ENCODE results near the gene TUBB8.
"Not testable (repeated sequence)": the region's sequence is repeated elsewhere in the genome, so short reads cannot be mapped to it uniquely, and the experiment has no call there.

DNA sequence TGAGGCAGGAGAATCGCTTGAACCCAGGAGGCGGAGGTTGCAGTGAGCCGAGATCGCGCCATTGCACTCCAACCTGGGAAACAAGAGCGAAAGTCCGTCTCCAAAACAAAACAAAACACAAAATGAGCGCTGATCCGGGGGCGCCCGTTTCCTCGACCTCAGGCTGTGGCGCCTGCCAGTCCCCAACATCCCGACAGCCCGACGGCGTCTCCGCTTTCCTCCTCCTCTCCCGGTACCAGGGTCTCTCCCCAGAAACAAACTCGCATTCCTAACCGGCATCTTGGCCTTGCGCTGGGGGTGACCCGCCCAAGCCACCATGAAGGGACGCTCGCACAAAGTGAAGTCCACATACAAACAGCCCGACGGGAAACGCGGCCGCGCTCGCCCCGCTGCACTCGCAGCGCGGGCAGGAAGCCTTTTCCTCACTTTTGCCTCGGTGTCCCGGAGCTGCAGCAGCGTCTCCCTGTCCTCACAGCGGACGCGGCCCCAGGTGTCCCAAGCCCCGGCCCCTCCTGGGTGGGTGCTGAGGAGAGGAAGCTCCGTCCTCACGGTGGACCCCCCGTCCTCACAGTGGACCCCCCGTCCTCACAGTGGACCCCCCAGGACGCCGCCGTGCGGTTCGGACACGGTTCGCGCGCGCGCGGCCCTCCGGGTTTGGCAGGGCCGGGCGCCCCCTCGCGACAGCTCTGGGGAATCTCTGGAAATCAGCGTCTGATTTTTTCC lies 24.6 kb upstream of the TUBB8 start:
- TF ChIP-seq RNF2 (IDR thresholded peaks at IDR 0.05; ENCODE audit: borderline replicate concordance, low read depth); CEBPB (IDR thresholded peaks at IDR 0.05); POLR2AphosphoS2 (conservative IDR thresholded peaks at IDR 0.05; ENCODE audit: low read length); FOSL2 (IDR thresholded peaks at IDR 0.05); FOSL2 (CRISPR knock-in tag; IDR thresholded peaks at IDR 0.05); CHD4 (IDR thresholded peaks at IDR 0.05; ENCODE audit: borderline replicate concordance); POLR2A (IDR thresholded peaks at IDR 0.05; ENCODE audit: low read length); TFCP2L1 (CRISPR knock-in tag; IDR thresholded peaks at IDR 0.05); TP53 (CRISPR knock-in tag; IDR thresholded peaks at IDR 0.05); USF2 (IDR thresholded peaks at IDR 0.05): not testable (repeated sequence)
- peak; percentile 69 to 84 for TF ChIP-seq RAD21 (conservative IDR thresholded peaks at IDR 0.05 in 1 of 2, IDR thresholded peaks at IDR 0.05 in 1 of 2)
- TF ChIP-seq, protein P1, sequence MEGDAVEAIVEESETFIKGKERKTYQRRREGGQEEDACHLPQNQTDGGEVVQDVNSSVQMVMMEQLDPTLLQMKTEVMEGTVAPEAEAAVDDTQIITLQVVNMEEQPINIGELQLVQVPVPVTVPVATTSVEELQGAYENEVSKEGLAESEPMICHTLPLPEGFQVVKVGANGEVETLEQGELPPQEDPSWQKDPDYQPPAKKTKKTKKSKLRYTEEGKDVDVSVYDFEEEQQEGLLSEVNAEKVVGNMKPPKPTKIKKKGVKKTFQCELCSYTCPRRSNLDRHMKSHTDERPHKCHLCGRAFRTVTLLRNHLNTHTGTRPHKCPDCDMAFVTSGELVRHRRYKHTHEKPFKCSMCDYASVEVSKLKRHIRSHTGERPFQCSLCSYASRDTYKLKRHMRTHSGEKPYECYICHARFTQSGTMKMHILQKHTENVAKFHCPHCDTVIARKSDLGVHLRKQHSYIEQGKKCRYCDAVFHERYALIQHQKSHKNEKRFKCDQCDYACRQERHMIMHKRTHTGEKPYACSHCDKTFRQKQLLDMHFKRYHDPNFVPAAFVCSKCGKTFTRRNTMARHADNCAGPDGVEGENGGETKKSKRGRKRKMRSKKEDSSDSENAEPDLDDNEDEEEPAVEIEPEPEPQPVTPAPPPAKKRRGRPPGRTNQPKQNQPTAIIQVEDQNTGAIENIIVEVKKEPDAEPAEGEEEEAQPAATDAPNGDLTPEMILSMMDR (IDR thresholded peaks at IDR 0.05), result peak; percentile 79
- TF ChIP-seq, protein P2, sequence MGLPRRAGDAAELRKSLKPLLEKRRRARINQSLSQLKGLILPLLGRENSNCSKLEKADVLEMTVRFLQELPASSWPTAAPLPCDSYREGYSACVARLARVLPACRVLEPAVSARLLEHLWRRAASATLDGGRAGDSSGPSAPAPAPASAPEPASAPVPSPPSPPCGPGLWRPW (IDR thresholded peaks at IDR 0.05), result not testable (repeated sequence)
- TF ChIP-seq, protein P3, sequence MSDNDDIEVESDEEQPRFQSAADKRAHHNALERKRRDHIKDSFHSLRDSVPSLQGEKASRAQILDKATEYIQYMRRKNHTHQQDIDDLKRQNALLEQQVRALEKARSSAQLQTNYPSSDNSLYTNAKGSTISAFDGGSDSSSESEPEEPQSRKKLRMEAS (IDR thresholded peaks at IDR 0.05), result peak; percentile 49; the same call in 1 of the 2 replicates

Data from A549 (cell line).